GM23248 (cell line): ENCODE results near the gene ARPC2. TPM values are rescaled to one million over a fixed set of nuclear protein-coding genes. Genes with fewer than 3 reads are reported as not detected.

Source experiments
- DNase-seq: peaks from one replicate; pipeline ENCODE4 v3.0.0-alpha.2; 2015
- H2AFZ ChIP-seq: fragments of 200-600 bp; sonication (generic); 2 replicates; pipeline ENCODE4 v1.6.1; 2016; ENCODE audit warnings: antibody characterized with exemption
- H3F3A ChIP-seq: fragments of 200-600 bp; sonication (generic); 2 replicates; pipeline ENCODE4 v1.6.1; 2016; ENCODE audit warnings: mild to moderate bottlenecking, antibody characterized with exemption, mixed run types; ENCODE audit not compliant: insufficient read depth
- H3K27ac ChIP-seq: fragments of 200-600 bp; sonication (generic); 2 replicates; pipeline ENCODE4 v1.5.1; 2016; ENCODE audit warnings: mild to moderate bottlenecking
- H3K27me3 ChIP-seq: fragments of 200-600 bp; sonication (generic); replicated peaks from 2 replicates; pipeline ENCODE4 v1.6.1; 2016; ENCODE audit warnings: mild to moderate bottlenecking; ENCODE audit not compliant: insufficient read depth
- H3K36me3 ChIP-seq: fragments of 200-600 bp; sonication (generic); 2 replicates; pipeline ENCODE4 v1.6.1; 2016; ENCODE audit warnings: low read depth, mild to moderate bottlenecking
- H3K4me1 ChIP-seq: fragments of 200-600 bp; sonication (generic); 2 replicates; pipeline ENCODE4 v1.6.1; 2016; ENCODE audit warnings: mild to moderate bottlenecking; ENCODE audit not compliant: insufficient read depth
- H3K4me2 ChIP-seq: fragments of 200-600 bp; sonication (generic); one replicate; pipeline ENCODE4 v1.6.1; 2016; ENCODE audit warnings: mild to moderate bottlenecking; ENCODE audit not compliant: unreplicated experiment
- H3K4me3 ChIP-seq: fragments of 200-600 bp; sonication (generic); 2 replicates; pipeline ENCODE4 v1.5.1; 2016; ENCODE audit warnings: mild to moderate bottlenecking
- H3K79me2 ChIP-seq: fragments of 200-600 bp; sonication (generic); 2 replicates; pipeline ENCODE4 v1.6.1; 2016; ENCODE audit warnings: mild to moderate bottlenecking; ENCODE audit not compliant: insufficient read depth
- H3K9ac ChIP-seq: fragments of 200-600 bp; sonication (generic); 2 replicates; pipeline ENCODE4 v1.6.1; 2016; ENCODE audit warnings: mild to moderate bottlenecking
- H3K9me2 ChIP-seq: fragments of 200-600 bp; sonication (generic); 2 replicates; pipeline ENCODE4 v1.6.1; 2016; ENCODE audit warnings: mixed run types, mild to moderate bottlenecking, moderate library complexity; ENCODE audit not compliant: insufficient read depth
- H3K9me3 ChIP-seq: fragments of 200-600 bp; sonication (generic); one replicate; pipeline ENCODE4 v1.6.1; 2017; ENCODE audit warnings: low read depth
- H4K20me1 ChIP-seq: fragments of 200-600 bp; sonication (generic); 2 replicates; pipeline ENCODE4 v1.6.0; 2016; ENCODE audit not compliant: insufficient read depth
- EZH2 ChIP-seq: fragments of 200-600 bp; sonication (generic); IDR thresholded peaks from 2 replicates; pipeline ENCODE4 v1.6.1; 2018; ENCODE audit warnings: antibody characterized with exemption, mild to moderate bottlenecking; ENCODE audit not compliant: insufficient read depth, poor library complexity, severe bottlenecking
- EZH2phosphoT487 ChIP-seq: fragments of 200-600 bp; sonication (generic); IDR thresholded peaks from 2 replicates; pipeline ENCODE4 v1.6.1; 2018; ENCODE audit warnings: antibody characterized with exemption, moderate library complexity, mild to moderate bottlenecking, low read depth; ENCODE audit not compliant: insufficient read depth
- WGBS, 2 experiments: methylation state at CpG; one replicate each; pipeline ENCODE4 v1.1.6; 2015 to 2017; ENCODE audit warnings: low lambda C conversion rate in 2 of 2, low coverage in 1 of 2; ENCODE audit errors: missing lambda C conversion rate in 2 of 2; 5-methylcytosine and 5-hydroxymethylcytosine counted together
- in situ Hi-C: fragments of 300-500 bp; cut with MboI; formaldehyde crosslinking; loops from 2 replicates; pipeline ENCODE4 v1.15.0; 2020
- polyA plus RNA-seq: library from polyadenylated mRNA; unstranded; fragments of >200 nt; fragmentation: Nextera tagmentation; extraction: Ambion mirVana; gene quantifications from 2 replicates; pipeline ENCODE4 v1.2.1, GENCODE V29; 2016
- total RNA-seq: library from RNA; depleted of rRNA; stranded (reverse); fragments of >200 nt; shearing (Covaris generic); gene quantifications from 2 replicates; pipeline ENCODE4 v1.2.3, GENCODE V29; 2014

The ARPC2 gene
- total and polyA plus RNA-seq, 2 experiments from 2014 or later = 644 to 851 TPM

DNA sequence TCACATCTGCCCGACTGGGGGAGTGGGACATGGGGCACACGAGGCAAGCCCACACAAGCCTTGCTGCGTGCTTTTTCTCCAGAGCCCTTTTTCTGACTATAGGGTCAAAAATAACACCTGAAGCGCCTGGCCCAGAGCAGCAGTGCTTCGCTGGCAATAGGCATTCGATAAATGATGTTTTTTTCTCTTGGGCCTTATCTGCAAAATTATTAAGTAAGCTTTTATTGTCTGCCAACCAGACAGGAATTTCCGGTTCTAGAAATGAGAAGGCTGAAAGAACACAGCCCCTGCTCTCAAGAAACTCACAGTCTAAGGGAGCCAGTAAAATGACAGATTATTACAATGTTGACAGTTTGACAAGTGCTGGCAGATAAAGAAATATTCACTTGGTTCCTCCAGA lies 78.0 kb downstream of the ARPC2 start:
- DNase-seq = no peak
- no peak overlapping the region for H3K27ac ChIP-seq
- H3K4me2 ChIP-seq = no peak overlapping the region
- no peak for TF ChIP-seq EZH2phosphoT487
- TF ChIP-seq EZH2 = no peak
- H3K36me3 ChIP-seq = no peaks in the 10 kb centered on the region
- no peak overlapping the region for H2AFZ ChIP-seq
- no peaks in the 10 kb centered on the region for H3K9me3 ChIP-seq
- H3K9ac ChIP-seq = no peak overlapping the region
- H3K4me3 ChIP-seq = no peak overlapping the region
- in situ Hi-C loops = no loop called here
- H4K20me1 ChIP-seq = no peaks in the 10 kb centered on the region
- H3K79me2 ChIP-seq = peaks cover 28% of the 10 kb centered on the region
- no peaks in the 10 kb centered on the region for H3K9me2 ChIP-seq
- H3F3A ChIP-seq = peaks cover 7% of the 10 kb centered on the region
- no peaks in the 10 kb centered on the region for H3K27me3 ChIP-seq
- WGBS, 2 experiments = 80 to 85% methylated on average over 7 of the region's 7 CpGs
- peaks cover 20% of the 10 kb centered on the region for H3K4me1 ChIP-seq

- no peak overlapping the region for H2AFZ ChIP-seq
- no peak overlapping the region for H3K9ac ChIP-seq
- no peaks in the 10 kb centered on the region for H3K36me3 ChIP-seq
- no peak overlapping the region for H3K4me2 ChIP-seq
- H4K20me1 ChIP-seq = no peaks in the 10 kb centered on the region
- peaks cover 17% of the 10 kb centered on the region for H3K79me2 ChIP-seq
- TF ChIP-seq EZH2phosphoT487 (no peak), EZH2 (no peak)
- WGBS, 2 experiments = 86 to 90% methylated on average over 1 of the region's 1 CpG
- H3K27me3 ChIP-seq = no peaks in the 10 kb centered on the region
- H3K4me3 ChIP-seq = no peak overlapping the region
- peaks cover 8% of the 10 kb centered on the region for H3K4me1 ChIP-seq
- H3K27ac ChIP-seq = no peak overlapping the region
- H3F3A ChIP-seq = peaks cover 7% of the 10 kb centered on the region
- in situ Hi-C loops = no loop called here
- no peaks in the 10 kb centered on the region for H3K9me3 ChIP-seq
- DNase-seq = no peak
- no peaks in the 10 kb centered on the region for H3K9me2 ChIP-seq
These were observed 79.2 kb downstream of the ARPC2 start for GRCh38 chr2:218296200-218296599.

- TF ChIP-seq EZH2phosphoT487 (no peak), EZH2 (no peak)
- H3K27me3 ChIP-seq = no peaks in the 10 kb centered on the region
- H2AFZ ChIP-seq = no peak overlapping the region
- H3K4me2 ChIP-seq = no peak overlapping the region
- H3K27ac ChIP-seq = no peak overlapping the region
- peaks cover 6% of the 10 kb centered on the region for H3K4me1 ChIP-seq
- H3K9me3 ChIP-seq = no peaks in the 10 kb centered on the region
- no peak for DNase-seq
- no peak overlapping the region for H3K4me3 ChIP-seq
- no peaks in the 10 kb centered on the region for H4K20me1 ChIP-seq
- H3K36me3 ChIP-seq = no peaks in the 10 kb centered on the region
- in situ Hi-C loops = no loop called here
- no peaks in the 10 kb centered on the region for H3K9me2 ChIP-seq
- WGBS, 2 experiments = 85 to 87% methylated on average over 7 of the region's 7 CpGs
- peaks cover 10% of the 10 kb centered on the region for H3K79me2 ChIP-seq
- no peak overlapping the region for H3K9ac ChIP-seq
- peaks cover 7% of the 10 kb centered on the region for H3F3A ChIP-seq
These were observed 79.9 kb downstream of the ARPC2 start for GRCh38 chr2:218296847-218297246.

DNA sequence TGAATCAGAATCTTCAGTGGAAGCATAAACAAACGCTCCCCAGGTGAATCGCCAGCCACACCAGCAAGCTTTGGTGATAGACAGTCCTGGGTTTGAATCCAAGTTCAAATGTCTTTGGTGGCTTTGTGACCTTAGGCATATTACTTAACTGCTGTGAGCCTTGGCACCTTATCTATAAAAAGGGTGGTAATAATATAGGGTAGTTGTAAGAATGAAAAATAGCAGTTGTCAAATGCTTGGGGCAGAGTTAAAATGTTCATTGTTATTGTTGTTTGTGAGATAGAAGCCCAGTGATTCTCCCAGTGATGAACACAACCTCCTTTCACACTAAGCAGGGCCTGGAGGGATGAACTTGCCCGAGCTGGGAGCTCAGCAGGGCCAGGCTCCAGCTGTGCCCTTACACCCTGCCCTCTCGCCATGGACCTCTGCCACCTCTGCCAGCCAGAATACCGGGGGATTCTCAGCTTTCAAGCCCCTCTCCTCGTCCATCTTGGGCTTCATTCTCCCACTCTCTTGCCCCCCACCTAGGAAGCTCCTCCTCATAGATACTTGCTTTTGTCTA lies 81.4 kb downstream of the ARPC2 start:
- Histone ChIP-seq H3K9me2 (no peaks in the 10 kb centered on the region), H3K27me3 (no peaks in the 10 kb centered on the region), H2AFZ (no peak overlapping the region), H3K4me1 (no peaks in the 10 kb centered on the region), H3K9ac (no peak overlapping the region), H3F3A (no peaks in the 10 kb centered on the region), H4K20me1 (no peaks in the 10 kb centered on the region), H3K79me2 (no peaks in the 10 kb centered on the region), H3K9me3 (no peaks in the 10 kb centered on the region), H3K36me3 (no peaks in the 10 kb centered on the region), H3K4me3 (no peak overlapping the region), H3K4me2 (no peak overlapping the region), H3K27ac (no peak overlapping the region)
- TF ChIP-seq EZH2phosphoT487 (no peak), EZH2 (no peak)
- in situ Hi-C loops = no loop called here
- 68 to 69% methylated on average over 6 of the region's 6 CpGs for WGBS, 2 experiments
- DNase-seq = no peak

DNA sequence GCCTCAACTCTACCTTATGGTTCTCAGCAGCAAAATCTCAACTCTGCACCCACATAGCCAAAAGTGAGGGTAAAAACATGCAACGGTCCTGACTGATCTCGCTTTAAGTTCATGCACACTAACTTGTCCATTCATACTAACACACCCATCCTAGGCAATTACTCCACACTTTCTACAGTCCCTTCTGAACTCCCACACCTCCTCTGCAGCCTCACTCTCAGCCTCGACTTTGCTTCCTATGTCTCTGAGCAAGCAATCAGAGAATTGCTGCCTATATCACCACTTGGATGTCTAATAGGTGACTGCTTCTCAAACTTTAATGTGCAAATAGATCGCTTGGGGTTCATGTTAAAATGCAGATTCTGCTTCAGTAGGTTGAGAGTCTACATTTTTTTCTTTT lies 83.2 kb downstream of the ARPC2 start:
- H3K27me3 ChIP-seq = no peaks in the 10 kb centered on the region
- H3K9me3 ChIP-seq = no peaks in the 10 kb centered on the region
- no peak overlapping the region for H3K4me3 ChIP-seq
- in situ Hi-C loops = no loop called here
- no peak for TF ChIP-seq EZH2
- TF ChIP-seq EZH2phosphoT487 = no peak
- H3F3A ChIP-seq = no peaks in the 10 kb centered on the region
- DNase-seq = no peak
- whole genome bisulfite sequencing, 2 experiments = 61 to 64% methylated on average over 4 of the region's 4 CpGs
- H3K36me3 ChIP-seq = no peaks in the 10 kb centered on the region
- H3K4me1 ChIP-seq = no peaks in the 10 kb centered on the region
- no peak overlapping the region for H3K27ac ChIP-seq
- no peaks in the 10 kb centered on the region for H4K20me1 ChIP-seq
- no peak overlapping the region for H3K9ac ChIP-seq
- no peaks in the 10 kb centered on the region for H3K9me2 ChIP-seq
- H3K79me2 ChIP-seq = no peaks in the 10 kb centered on the region
- H2AFZ ChIP-seq = no peak overlapping the region
- H3K4me2 ChIP-seq = no peak overlapping the region
